ENCODE data around the gene DYNLT4. TPM values are rescaled to one million over a fixed set of nuclear protein-coding genes. Genes with fewer than 3 reads are reported as not detected.
"Not testable (repeated sequence)": the region's sequence is repeated elsewhere in the genome, so short reads cannot be mapped to it uniquely, and the experiment has no call there.

DYNLT4 gene
- total and polyA plus RNA-seq, 12 donors: 0.51 to 2.0 (median 0.71) TPM; not detected in 2

- peak in 3 of 9 donors; percentile 24 to 35 (median 33) for TF ChIP-seq CTCF (IDR thresholded peaks at IDR 0.05)
- ATAC-seq: peak; percentile 88 to 95 (median 92)
- peak; percentile 79 to 84 for DNase-seq
- H3K36me3 ChIP-seq: peaks cover 0 to 15% (median 0%) of the 10 kb centered on the region in 9 donors
- WGBS, 2 donors: 0% methylated on average over 33 of the region's 33 CpGs
- peak overlapping the region; percentile 47 to 76 (median 64) for H3K4me3 ChIP-seq
- no peaks in the 10 kb centered on the region for H3K9me3 ChIP-seq
- peak overlapping the region; percentile 85 to 99 (median 96) for H3K27ac ChIP-seq
- no peaks in the 10 kb centered on the region for H3K27me3 ChIP-seq
- H3K4me1 ChIP-seq: peaks cover 7 to 30% (median 12%) of the 10 kb centered on the region in 9 donors
- intact Hi-C loops (cut with DNase I): loop anchor here in 4 of 10 donors (2.0 to 5.0 kb wide), 4 partner anchors 19 to 483 kb away; partner anchors contain the start of genes BEST4 (in 1 of the 4) and PLK3 (in 1 of the 4)
Observed at GRCh38 chr1:44819608-44820327, 12.6 kb upstream of the DYNLT4 start.

DNA sequence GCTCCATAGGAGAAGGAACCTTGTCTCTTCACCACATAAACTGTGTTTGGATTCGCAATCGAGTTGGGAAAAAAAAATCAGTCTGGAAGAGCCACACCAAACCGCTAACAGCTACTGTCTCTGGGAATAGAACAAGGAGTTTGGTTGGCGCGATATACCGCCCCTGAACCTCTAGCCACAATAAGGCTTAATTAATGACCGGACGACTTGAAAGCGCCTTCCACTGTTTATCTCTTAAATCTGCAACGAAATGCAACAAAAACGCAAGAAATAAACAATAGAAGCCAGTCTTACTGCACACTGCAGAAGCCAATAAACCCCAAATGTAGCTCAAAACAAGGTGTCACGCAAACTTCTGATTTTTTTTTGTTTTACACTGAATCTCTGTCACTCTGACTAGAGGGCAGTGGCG, 12.1 kb upstream of the DYNLT4 start:
- Histone ChIP-seq H3K27ac (peak overlapping the region; percentile 85 to 99 (median 96)), H3K9me3 (no peaks in the 10 kb centered on the region), H3K4me3 (peak overlapping the region; percentile 47 to 76 (median 64)), H3K27me3 (no peaks in the 10 kb centered on the region), H3K36me3 (peaks cover 0 to 16% (median 0%) of the 10 kb centered on the region in 9 donors), H3K4me1 (peaks cover 7 to 36% (median 13%) of the 10 kb centered on the region in 9 donors)
- DNase-seq: peak in 1 of 2 donors; percentile 1
- 2% methylated on average over 13 of the region's 13 CpGs for WGBS, 2 donors
- peak in 2 of 9 donors; percentile 28 to 36 for TF ChIP-seq CTCF (IDR thresholded peaks at IDR 0.05)
- ATAC-seq: peak in 6 of 8 donors; percentile 8 to 32 (median 17)
- intact Hi-C loops (cut with DNase I): loop anchor here in 1 of 10 donors (2.0 kb wide), 1 partner anchor 18 kb away; the partner anchor contains the start of gene PLK3

GRCh38 chr1:44817771-44818495, 10.8 kb upstream of the DYNLT4 start:
- Histone ChIP-seq H3K4me1 (peaks cover 7 to 46% (median 22%) of the 10 kb centered on the region in 9 donors), H3K4me3 (no peak overlapping the region), H3K27me3 (no peaks in the 10 kb centered on the region), H3K9me3 (no peaks in the 10 kb centered on the region), H3K36me3 (peaks cover 0 to 26% (median 0%) of the 10 kb centered on the region in 9 donors), H3K27ac (peak overlapping the region in 2 of 10 donors; percentile 92 to 97)
- WGBS, 2 donors: 97 to 98% methylated on average over 11 of the region's 11 CpGs
- DNase-seq (peak in 1 of 2 donors; percentile 1), ATAC-seq (no peak)
- no peak for TF ChIP-seq CTCF (IDR thresholded peaks at IDR 0.05)
- intact Hi-C loops (cut with DNase I): loop anchor here in 1 of 10 donors (2.0 kb wide), 1 partner anchor 17 kb away; the partner anchor contains the start of gene PLK3

DNA sequence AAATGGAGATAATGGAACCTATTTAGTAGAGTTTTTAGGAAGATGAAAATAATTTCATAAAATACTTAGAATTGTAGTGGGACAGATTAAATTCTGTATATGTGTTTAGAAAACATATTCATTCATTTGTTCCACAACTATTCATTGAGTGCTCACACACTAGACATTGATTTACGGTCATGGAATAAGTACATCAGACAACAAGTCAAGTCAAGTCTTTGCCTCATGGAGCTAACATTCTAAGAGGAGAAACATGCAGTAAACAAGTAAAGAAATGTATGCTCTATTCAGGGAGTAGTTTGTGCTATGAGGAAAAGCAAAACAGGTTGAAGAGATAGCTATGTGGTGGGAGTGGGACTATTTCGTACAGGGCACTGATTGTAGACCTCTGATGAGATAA, 10.2 kb upstream of the DYNLT4 start:
- TF ChIP-seq CTCF (IDR thresholded peaks at IDR 0.05): no peak
- WGBS, 2 donors: 72 to 83% methylated on average over 2 of the region's 2 CpGs
- H3K27ac ChIP-seq: no peak overlapping the region
- ATAC-seq (no peak), DNase-seq (no peak)
- no peaks in the 10 kb centered on the region for H3K9me3 ChIP-seq
- no peak overlapping the region for H3K4me3 ChIP-seq
- intact Hi-C loops (cut with DNase I): no loop called here
- peaks cover 0 to 26% (median 0%) of the 10 kb centered on the region in 9 donors for H3K36me3 ChIP-seq
- H3K27me3 ChIP-seq: no peaks in the 10 kb centered on the region
- peaks cover 7 to 49% (median 26%) of the 10 kb centered on the region in 9 donors for H3K4me1 ChIP-seq

DNA sequence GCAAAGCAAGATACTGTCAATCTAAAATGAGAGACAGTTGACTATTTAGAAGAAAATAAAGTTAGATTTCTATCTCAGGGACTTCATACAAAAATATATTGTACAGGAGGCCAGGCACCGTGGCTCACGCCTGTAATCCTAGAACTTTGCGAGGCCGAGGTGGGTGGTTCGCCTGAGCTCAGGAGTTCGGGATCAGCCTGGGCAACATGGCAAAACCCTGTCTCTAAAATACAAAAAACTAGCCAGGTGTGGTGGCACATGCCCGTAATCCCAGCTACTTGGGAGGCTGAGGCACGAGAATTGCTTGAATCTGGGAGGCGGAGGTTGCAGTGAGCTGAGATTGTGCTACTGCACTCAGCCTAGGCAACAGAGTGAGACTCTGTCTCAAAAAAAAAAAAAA, 8.8 kb upstream of the DYNLT4 start:
- not testable (repeated sequence) for DNase-seq, ATAC-seq

More for the DNA sequence above, 8.8 kb upstream of the DYNLT4 start:
- H3K9me3 ChIP-seq; H3K27me3 ChIP-seq; H3K27ac ChIP-seq; intact Hi-C loops (cut with DNase I); H3K4me3 ChIP-seq: not testable (repeated sequence)
- WGBS, 2 donors: 89 to 90% methylated on average over 9 of the region's 9 CpGs
- H3K36me3 ChIP-seq: peaks cover 0 to 26% (median 0%) of the 10 kb centered on the region in 9 donors
- peaks cover 6 to 58% (median 37%) of the 10 kb centered on the region in 9 donors for H3K4me1 ChIP-seq

All from heart right ventricle (tissue), 16 donors.